NCI-H774 (cell line): ENCODE results near the gene DBH.
A peak's percentile ranks its signal among the peaks of the same experiment; 100 is the strongest.

Experiments
- DNase-seq: peaks from one replicate; lab custom pipeline; 2025; lab: John Stamatoyannopoulos, UW

DBH gene

GRCh38 chr9:133635533-133636531 lies at the start of gene DBH:
Gene DBH, plus strand, starts transcription at chr9:133636363. Its CDS starts 9 bp downstream, at chr9:133636372.
- no peak for DNase-seq

GRCh38 chr9:133587051-133587450 lies 49.1 kb upstream of the DBH start:
- DNase-seq: no peak

GRCh38 chr9:133587466-133587865 lies 48.7 kb upstream of the DBH start:
- DNase-seq: no peak

GRCh38 chr9:133589454-133590227 lies 46.5 kb upstream of the DBH start:
- no peak for DNase-seq

- no peak for DNase-seq
These were observed 45.8 kb upstream of the DBH start for GRCh38 chr9:133590231-133590855.

GRCh38 chr9:133591116-133591910 lies 44.9 kb upstream of the DBH start:
- peak; percentile 72 for DNase-seq

GRCh38 chr9:133591985-133592384 lies 44.2 kb upstream of the DBH start:
- DNase-seq: no peak

- no peak for DNase-seq
These were observed 43.3 kb upstream of the DBH start for GRCh38 chr9:133592731-133593409.

- DNase-seq: no peak
These were observed 42.4 kb upstream of the DBH start for GRCh38 chr9:133593587-133594253.

- DNase-seq: no peak
These were observed 41.9 kb upstream of the DBH start for GRCh38 chr9:133594310-133594709.

GRCh38 chr9:133595910-133596309 lies 40.3 kb upstream of the DBH start:
- no peak for DNase-seq

GRCh38 chr9:133597316-133597957 lies 38.7 kb upstream of the DBH start:
- DNase-seq: no peak

GRCh38 chr9:133598978-133599377 lies 37.2 kb upstream of the DBH start:
- no peak for DNase-seq

GRCh38 chr9:133599470-133600173 lies 36.5 kb upstream of the DBH start:
- no peak for DNase-seq

- no peak for DNase-seq
These were observed 35.4 kb upstream of the DBH start for GRCh38 chr9:133600739-133601138.

- no peak for DNase-seq
These were observed 34.4 kb upstream of the DBH start for GRCh38 chr9:133601746-133602145.

GRCh38 chr9:133602277-133602676 lies 33.9 kb upstream of the DBH start:
- DNase-seq: peak; percentile 45

GRCh38 chr9:133603135-133603927 lies 32.8 kb upstream of the DBH start:
- DNase-seq: peak; percentile 16
